ENCODE results near the gene LRP5.

Gene LRP5

GRCh38 chr11:68423481-68423880 lies 111.1 kb downstream of the LRP5 start:
- TF ChIP-seq CTCF (IDR thresholded peaks at IDR 0.05) = no peak

- no peak for TF ChIP-seq CTCF (IDR thresholded peaks at IDR 0.05)
These were observed 111.8 kb downstream of the LRP5 start for GRCh38 chr11:68424101-68424632.

GRCh38 chr11:68424981-68425865 lies 112.8 kb downstream of the LRP5 start:
- TF ChIP-seq CTCF (IDR thresholded peaks at IDR 0.05) = no peak

GRCh38 chr11:68425866-68426380 lies 113.5 kb downstream of the LRP5 start:
- no peak for TF ChIP-seq CTCF (IDR thresholded peaks at IDR 0.05)

- no peak for TF ChIP-seq CTCF (IDR thresholded peaks at IDR 0.05)
These were observed 117.3 kb downstream of the LRP5 start for GRCh38 chr11:68429661-68430060.

GRCh38 chr11:68430384-68430783 lies 118.0 kb downstream of the LRP5 start:
- no peak for TF ChIP-seq CTCF (IDR thresholded peaks at IDR 0.05)

- no peak for TF ChIP-seq CTCF (IDR thresholded peaks at IDR 0.05)
These were observed 118.4 kb downstream of the LRP5 start for GRCh38 chr11:68430801-68431200.
